DOHH2 (cell line): ENCODE data around the gene PREX1.

Experiments used
- H3F3A ChIP-seq: fragments of 200-600 bp; sonication (generic), shearing (Covaris generic); 2 replicates; pipeline ENCODE4 v1.6.0; 2016; ENCODE audit warnings: antibody characterized with exemption, mild to moderate bottlenecking; ENCODE audit not compliant: control insufficient read depth, insufficient read depth
- H3K27ac ChIP-seq: fragments of 200-600 bp; sonication (generic); 2 replicates; pipeline ENCODE4 v1.5.1; 2014; ENCODE audit warnings: low read depth, mild to moderate bottlenecking, low read length, moderate library complexity
- H3K27me3 ChIP-seq: fragments of 200-600 bp; sonication (generic); 2 replicates; pipeline ENCODE4 v1.6.1; 2014; ENCODE audit warnings: mild to moderate bottlenecking, low read length, mixed read lengths; ENCODE audit not compliant: control insufficient read depth
- H3K36me3 ChIP-seq: fragments of 200-600 bp; sonication (generic); 2 replicates; pipeline ENCODE4 v1.6.1; 2014; ENCODE audit warnings: mild to moderate bottlenecking, low read length, moderate library complexity, mixed read lengths; ENCODE audit not compliant: control insufficient read depth
- H3K4me1 ChIP-seq: fragments of 200-600 bp; sonication (generic); 2 replicates; pipeline ENCODE4 v1.6.1; 2014; ENCODE audit warnings: mild to moderate bottlenecking, low read length, mixed read lengths; ENCODE audit not compliant: control insufficient read depth
- H3K4me2 ChIP-seq: fragments of 200-600 bp; sonication (generic); 2 replicates; pipeline ENCODE4 v1.6.0; 2014; ENCODE audit warnings: mild to moderate bottlenecking, low read length, moderate library complexity
- H3K4me3 ChIP-seq: fragments of 200-600 bp; sonication (generic); 2 replicates; pipeline ENCODE4 v1.5.1; 2014; ENCODE audit warnings: mild to moderate bottlenecking, low read length, mixed read lengths
- H3K79me2 ChIP-seq: fragments of 200-600 bp; sonication (generic); 2 replicates; pipeline ENCODE4 v1.6.1; 2014; ENCODE audit warnings: mild to moderate bottlenecking, low read length, mixed read lengths; ENCODE audit not compliant: control insufficient read depth
- H3K9me2 ChIP-seq: fragments of 200-600 bp; sonication (generic); replicated peaks from 2 replicates; pipeline ENCODE4 v1.6.1; 2014; ENCODE audit warnings: mild to moderate bottlenecking, low read length, mixed read lengths; ENCODE audit not compliant: control insufficient read depth
- H3K9me3 ChIP-seq: fragments of 200-600 bp; sonication (generic); 2 replicates; pipeline ENCODE4 v1.6.1; 2014; ENCODE audit warnings: antibody characterized with exemption, low read length, mixed read lengths; ENCODE audit not compliant: control insufficient read depth, insufficient read depth
- H4K20me1 ChIP-seq: fragments of 200-600 bp; sonication (generic); 2 replicates; pipeline ENCODE4 v1.6.0; 2014; ENCODE audit warnings: low read depth, mild to moderate bottlenecking, antibody characterized with exemption, low read length, moderate library complexity; ENCODE audit not compliant: control insufficient read depth, insufficient read depth
- EZH2phosphoT487 ChIP-seq: fragments of 200-600 bp; sonication (generic); IDR thresholded peaks from 2 replicates; pipeline ENCODE4 v1.6.1; 2017; ENCODE audit warnings: borderline replicate concordance, mild to moderate bottlenecking, antibody characterized with exemption, low read length, moderate library complexity, mixed read lengths
- TF ChIP-seq, protein P1 (sequence below): fragments of 200-600 bp; sonication (generic); IDR thresholded peaks from one replicate; pipeline ENCODE4 v1.5.1; 2014; ENCODE audit warnings: antibody characterized with exemption, mild to moderate bottlenecking, low read depth, low read length; ENCODE audit not compliant: poor library complexity, severe bottlenecking

PREX1 gene

GRCh38 chr20:48823476-48823875 is 4.3 kb downstream of the PREX1 start:
- no peak overlapping the region for H3K27ac ChIP-seq
- H4K20me1 ChIP-seq = no peaks in the 10 kb centered on the region; the same call in 1 of the 2 replicates
- H3K36me3 ChIP-seq = no peaks in the 10 kb centered on the region
- H3K27me3 ChIP-seq = peaks cover 15% of the 10 kb centered on the region
- H3F3A ChIP-seq = peaks cover 21% of the 10 kb centered on the region
- H3K4me2 ChIP-seq = peak overlapping the region; percentile 72
- H3K9me2 ChIP-seq = no peaks in the 10 kb centered on the region
- H3K9me3 ChIP-seq = no peaks in the 10 kb centered on the region
- TF ChIP-seq, protein P1, sequence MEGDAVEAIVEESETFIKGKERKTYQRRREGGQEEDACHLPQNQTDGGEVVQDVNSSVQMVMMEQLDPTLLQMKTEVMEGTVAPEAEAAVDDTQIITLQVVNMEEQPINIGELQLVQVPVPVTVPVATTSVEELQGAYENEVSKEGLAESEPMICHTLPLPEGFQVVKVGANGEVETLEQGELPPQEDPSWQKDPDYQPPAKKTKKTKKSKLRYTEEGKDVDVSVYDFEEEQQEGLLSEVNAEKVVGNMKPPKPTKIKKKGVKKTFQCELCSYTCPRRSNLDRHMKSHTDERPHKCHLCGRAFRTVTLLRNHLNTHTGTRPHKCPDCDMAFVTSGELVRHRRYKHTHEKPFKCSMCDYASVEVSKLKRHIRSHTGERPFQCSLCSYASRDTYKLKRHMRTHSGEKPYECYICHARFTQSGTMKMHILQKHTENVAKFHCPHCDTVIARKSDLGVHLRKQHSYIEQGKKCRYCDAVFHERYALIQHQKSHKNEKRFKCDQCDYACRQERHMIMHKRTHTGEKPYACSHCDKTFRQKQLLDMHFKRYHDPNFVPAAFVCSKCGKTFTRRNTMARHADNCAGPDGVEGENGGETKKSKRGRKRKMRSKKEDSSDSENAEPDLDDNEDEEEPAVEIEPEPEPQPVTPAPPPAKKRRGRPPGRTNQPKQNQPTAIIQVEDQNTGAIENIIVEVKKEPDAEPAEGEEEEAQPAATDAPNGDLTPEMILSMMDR = no peak
- TF ChIP-seq EZH2phosphoT487 = no peak
- H3K4me3 ChIP-seq = peak overlapping the region; percentile 11
- H3K4me1 ChIP-seq = peaks cover 94% of the 10 kb centered on the region
- H3K79me2 ChIP-seq = no peaks in the 10 kb centered on the region

- no peaks in the 10 kb centered on the region for H3K36me3 ChIP-seq
- H4K20me1 ChIP-seq = no peaks in the 10 kb centered on the region; the same call in 1 of the 2 replicates
- peak overlapping the region; percentile 72 for H3K4me2 ChIP-seq
- H3K27ac ChIP-seq = peak overlapping the region; percentile 23; the same call in 1 of the 2 replicates
- H3F3A ChIP-seq = peaks cover 25% of the 10 kb centered on the region
- H3K27me3 ChIP-seq = peaks cover 15% of the 10 kb centered on the region
- H3K4me3 ChIP-seq = peak overlapping the region; percentile 5; the same call in 1 of the 2 replicates
- no peaks in the 10 kb centered on the region for H3K9me3 ChIP-seq
- H3K4me1 ChIP-seq = peaks cover 95% of the 10 kb centered on the region
- no peaks in the 10 kb centered on the region for H3K9me2 ChIP-seq
- no peaks in the 10 kb centered on the region for H3K79me2 ChIP-seq
- TF ChIP-seq, protein P1 = no peak
- no peak for TF ChIP-seq EZH2phosphoT487
Measured at GRCh38 chr20:48822879-48823385, 4.9 kb downstream of the PREX1 start.

DNA sequence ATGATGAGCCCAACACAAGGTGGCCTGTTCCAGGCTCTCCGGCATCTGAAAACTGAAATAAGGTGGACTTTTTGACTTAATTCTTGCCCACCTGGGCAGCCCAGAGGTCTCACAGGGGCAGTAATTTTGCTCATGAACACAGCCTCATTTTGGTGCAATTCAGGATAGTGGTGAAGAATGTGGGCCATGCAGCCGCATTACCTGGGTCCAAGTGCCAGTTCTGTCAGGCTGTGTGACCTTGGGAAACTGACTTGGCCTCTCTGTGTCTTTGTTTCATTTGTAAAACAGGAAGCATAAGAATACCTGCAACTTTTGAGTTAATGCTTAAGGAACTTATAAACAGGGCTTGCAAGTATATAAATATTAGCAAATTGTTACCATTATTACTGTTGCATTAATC is 5.6 kb downstream of the PREX1 start:
- H4K20me1 ChIP-seq = no peaks in the 10 kb centered on the region; the same call in 1 of the 2 replicates
- H3K36me3 ChIP-seq = no peaks in the 10 kb centered on the region
- H3F3A ChIP-seq = peaks cover 32% of the 10 kb centered on the region
- peak overlapping the region; percentile 58 for H3K27ac ChIP-seq
- TF ChIP-seq, protein P1 = no peak
- TF ChIP-seq EZH2phosphoT487 = no peak
- H3K9me2 ChIP-seq = no peaks in the 10 kb centered on the region
- no peaks in the 10 kb centered on the region for H3K9me3 ChIP-seq
- H3K79me2 ChIP-seq = no peaks in the 10 kb centered on the region
- H3K4me1 ChIP-seq = peaks cover 100% of the 10 kb centered on the region
- H3K27me3 ChIP-seq = peaks cover 12% of the 10 kb centered on the region
- peak overlapping the region; percentile 72 for H3K4me2 ChIP-seq
- peak overlapping the region; percentile 42 for H3K4me3 ChIP-seq
